HG02571 (cell line): Measurements from ENCODE around the gene CHN2.

ENCODE experiments used
- ATAC-seq: cut with Tn5 transposase; IDR thresholded peaks from one replicate; pipeline ENCODE4 v1.9.1; 2021; ENCODE audit warnings: mild to moderate bottlenecking, moderate library complexity; ENCODE audit not compliant: unreplicated experiment

Gene CHN2

DNA sequence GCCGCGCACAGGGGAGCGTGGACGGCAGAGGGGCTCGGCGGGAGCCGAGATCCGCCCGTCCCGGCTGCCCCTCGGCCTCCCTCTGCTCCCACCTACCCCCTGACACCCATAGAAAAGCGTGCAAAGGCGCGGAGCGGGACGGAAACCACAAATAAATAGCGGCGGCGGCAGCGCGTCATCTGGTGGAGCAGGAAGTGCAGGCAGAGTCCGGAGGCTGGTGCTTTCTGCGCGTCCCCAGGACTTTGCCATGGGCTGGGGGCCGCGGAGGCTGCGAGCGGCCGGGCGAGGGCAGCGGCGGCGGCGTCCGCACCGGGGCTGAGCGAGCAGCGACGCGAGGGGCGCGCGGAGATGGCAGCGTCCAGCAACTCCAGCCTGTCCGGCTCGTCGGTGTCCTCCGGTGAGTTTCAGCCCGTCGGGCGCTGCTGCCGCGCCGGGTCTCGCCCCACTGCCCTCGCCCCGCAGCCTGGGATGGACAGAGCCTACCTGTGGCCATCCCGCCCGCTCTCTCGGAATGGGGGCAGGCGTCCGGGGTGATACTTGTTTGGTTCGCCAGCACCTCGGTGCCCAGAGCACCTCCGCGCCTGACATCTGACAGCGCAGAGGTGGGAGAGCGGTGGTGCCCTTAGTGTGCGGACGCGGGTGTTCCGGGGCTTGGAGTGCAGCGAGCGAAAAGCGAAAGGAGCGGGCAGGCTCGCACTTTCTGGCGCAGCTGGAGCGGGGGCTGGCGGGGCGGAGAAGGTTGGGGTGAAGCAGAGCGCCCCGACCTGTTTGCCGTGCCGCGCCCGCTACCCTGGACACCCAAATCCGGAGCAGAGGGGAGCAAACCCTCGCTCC, at the start of gene CHN2:
Gene CHN2 (plus strand): TSS at position 182 of the 834 bp plus-strand sequence.
- no peak for ATAC-seq

DNA sequence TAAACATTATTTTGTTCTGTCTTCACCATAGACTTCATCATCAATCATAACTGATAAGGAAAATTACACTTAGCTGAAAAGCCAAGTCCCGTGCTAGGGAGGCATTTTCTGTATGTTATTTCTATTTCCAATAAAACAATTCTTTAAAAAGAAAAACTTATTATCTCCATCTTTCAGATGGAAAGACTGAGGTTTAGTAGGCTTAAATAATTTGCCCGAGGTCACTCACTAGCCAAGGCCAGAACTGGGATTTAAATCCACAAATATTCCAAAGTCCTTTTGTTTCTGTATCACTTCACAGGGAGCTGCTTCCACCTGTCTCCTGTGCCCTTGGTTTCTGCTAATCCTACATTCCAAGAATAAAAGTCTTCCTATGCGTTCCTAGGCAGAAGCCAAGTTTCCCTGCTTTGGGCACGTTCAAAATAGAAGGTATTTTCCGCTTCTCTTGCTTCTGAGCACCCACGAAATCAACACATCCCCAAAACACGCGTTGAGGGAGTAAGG, 49.0 kb upstream of the CHN2 start:
- no peak for ATAC-seq

DNA sequence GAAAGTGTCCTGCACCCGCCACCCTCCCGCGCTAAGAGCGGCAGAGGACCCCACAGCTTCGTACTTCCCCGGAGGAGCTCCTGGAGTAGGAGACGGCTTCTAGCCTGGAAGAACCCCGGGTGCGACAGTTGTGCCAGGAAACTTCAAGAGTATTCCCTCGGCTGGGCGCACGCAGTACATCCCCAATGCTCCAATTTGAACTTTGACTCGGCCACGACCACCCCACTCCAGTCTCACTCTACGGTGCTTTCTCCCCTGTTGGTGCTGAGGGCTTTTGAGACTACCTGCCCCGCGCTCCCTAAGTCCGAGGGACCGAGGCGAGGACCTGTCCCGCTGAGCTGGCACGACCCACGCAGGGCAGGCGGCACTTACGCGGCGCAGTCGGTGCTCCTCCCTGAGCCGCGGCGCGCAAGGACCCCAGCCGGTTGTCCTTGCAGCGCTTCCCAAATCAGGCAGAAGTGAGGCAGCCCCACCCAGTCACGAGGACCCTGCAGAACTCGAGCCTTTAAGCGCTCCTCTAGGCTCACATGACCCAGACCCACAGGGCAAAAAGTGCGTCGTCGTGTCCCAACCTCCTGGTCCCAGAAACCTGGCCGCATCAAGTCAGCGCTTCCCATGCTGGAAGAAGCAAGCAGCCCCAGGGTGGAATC, 48.4 kb upstream of the CHN2 start, which contains the start of gene CPVL:
Gene CPVL (minus strand): TSS at position 481 of the 650 bp plus-strand sequence. CDS start 25,476 bp downstream, outside the sequence.
- no peak for ATAC-seq

DNA sequence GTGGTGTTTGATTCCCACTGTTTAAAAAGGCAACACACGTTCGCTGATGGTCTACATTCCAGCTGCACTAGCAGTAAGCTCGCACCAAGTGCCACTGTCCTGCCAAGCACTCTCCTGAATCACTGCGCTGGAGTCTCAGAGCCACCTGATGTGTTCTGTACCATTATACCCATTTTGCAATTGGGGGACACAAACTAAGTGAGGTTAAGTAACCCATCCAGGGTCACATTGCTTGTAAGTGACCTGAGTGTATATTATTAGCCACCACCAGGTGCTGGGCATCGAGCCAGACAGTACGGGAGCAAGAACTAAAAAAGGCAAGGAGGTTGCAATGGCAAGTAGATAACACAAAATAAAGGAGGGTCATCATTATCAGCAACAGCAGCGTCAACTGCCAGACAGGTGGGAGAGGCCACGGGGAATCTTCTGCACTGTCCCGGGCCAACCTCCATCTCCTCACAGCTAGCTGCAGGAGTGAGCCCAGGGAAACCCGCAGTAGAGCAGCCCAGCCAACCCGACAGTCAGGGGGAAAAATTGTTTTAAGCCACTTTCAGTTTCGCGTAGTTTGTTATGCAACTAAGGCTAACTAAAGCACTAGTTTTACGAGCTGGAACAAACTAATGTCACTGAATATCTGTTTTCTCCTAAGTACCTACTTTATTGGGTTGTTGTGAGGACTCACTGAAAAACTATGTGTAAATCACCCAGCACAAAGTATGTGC, 47.5 kb upstream of the CHN2 start:
- ATAC-seq: no peak

DNA sequence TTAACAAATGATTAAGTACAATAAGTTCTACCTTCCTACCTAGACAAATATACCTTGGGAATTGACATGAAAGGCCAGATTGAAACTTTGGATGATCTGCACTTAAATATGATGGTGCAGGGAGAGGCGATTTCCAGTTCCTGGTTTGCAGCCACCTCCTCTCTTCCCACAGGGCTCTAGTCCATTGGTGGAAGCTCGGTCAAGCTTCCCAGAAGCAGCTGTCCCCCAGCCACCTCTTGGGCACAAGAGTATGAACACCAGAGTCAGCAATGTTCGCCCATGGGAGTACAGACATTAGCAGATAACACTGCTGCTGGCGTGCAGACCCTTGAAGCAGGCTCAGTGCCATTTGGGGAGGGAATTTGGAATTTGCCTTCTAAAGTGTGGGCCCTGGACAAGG, 46.8 kb upstream of the CHN2 start:
- no peak for ATAC-seq

DNA sequence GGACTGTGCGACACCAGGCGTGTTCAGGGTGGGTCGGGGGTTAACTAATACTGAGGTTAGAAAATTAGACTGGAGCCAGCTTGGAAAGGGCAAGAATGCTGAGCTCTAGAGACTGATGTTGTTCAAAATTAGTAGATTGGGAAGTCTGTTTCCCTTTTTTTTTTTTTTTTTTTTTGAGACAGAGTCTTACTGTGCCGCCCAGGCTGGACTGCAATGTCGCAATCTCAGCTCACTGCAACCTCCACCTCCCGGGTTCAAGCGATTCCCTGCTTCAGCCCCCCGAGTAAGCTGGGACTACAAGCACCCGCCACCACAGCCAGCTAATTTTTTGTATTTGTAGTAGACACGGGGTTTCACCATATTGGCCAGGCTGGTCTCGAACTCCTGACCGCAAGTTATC, 45.5 kb upstream of the CHN2 start:
- ATAC-seq: no peak

DNA sequence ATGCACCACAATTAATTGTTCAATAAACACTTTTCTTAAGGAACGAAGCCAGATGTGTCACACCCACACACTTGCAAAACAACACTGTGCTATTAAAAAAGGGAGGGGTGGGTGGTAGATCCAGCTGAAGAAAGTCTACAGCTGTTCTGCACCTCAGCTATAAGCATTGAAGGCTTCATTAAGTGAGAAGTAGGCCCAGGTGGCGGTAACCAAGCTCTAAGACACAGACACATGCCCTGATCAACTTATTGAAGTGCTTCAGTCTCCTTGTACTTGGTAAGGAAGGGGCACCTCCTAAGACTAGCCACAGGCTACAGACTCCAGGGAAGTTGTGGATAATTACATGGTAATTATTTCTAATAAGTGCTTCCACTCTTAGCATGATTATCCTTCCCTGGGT, 43.7 kb upstream of the CHN2 start:
- ATAC-seq: no peak

DNA sequence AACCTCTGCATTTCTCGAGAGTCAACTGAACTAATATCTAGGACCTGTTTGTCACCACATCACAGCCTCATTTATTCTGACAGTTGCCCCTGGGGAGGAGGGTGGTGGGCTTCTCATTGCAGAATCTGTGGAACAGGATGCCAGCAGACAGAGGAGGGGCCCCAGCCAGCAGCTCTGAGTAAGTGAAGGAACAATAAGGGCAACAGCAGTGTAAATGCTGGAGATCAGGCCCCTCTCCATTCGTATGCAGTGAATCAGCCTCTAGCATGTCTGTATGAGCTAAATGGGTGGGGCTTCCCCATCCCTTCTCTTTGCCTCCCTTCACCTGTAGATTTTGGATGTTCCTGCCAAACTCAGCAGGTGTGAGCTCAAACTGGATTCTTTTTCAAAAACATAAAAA, 40.5 kb upstream of the CHN2 start:
- no peak for ATAC-seq

DNA sequence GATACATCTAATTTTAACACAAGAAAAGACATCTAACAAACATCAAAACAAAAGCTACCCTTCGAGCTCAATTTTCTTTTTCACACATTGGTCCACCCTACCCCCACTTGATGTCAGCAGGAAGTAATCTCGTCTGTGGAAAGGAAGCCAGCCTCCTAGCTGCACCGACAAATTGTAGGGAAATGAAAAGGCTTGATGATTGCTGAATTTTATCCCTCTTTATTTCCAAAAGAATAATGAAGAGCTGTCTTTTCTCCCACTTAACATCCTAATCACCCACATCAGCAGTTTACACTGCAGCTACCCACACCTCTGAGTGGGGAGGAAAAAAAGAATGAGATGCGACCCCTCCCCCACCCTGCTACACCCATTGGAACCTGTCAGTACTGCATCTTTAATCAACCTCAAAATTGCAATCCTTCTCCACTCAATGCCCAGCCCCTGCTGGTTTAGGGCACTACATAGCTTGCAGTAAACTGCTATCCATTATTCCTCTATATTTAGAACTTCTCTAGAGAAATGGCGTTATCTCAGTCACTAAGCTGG, 37.6 kb upstream of the CHN2 start:
- no peak for ATAC-seq

DNA sequence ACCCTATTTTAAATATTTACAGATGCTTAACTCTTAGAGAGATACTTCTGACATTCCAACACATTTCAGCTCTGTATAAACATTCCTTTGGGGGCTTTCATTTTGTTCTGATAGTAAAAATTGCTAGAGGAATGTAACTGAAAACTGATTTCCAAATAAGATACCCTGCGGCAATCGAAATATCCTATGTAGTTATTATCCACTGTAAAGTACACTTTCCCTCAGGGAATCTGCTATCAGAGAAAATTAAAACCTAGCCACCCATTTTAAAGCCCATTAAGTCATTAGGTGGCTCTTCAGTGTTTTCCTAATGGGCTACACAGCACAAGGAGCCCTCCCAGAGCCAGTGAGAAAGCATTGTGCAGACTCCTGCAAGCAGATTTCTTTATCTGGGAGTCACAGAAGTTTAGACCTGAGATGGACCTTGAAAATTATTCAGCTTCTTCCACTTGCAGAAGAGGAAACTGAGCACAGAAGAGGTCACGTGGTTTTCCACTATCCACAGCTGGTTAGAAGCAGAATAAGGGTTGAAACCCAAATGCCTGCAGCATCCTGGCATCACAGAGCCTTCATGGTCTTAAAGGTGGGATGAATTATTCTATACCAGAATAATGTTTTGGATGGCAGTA, 35.7 kb upstream of the CHN2 start:
- ATAC-seq: no peak

DNA sequence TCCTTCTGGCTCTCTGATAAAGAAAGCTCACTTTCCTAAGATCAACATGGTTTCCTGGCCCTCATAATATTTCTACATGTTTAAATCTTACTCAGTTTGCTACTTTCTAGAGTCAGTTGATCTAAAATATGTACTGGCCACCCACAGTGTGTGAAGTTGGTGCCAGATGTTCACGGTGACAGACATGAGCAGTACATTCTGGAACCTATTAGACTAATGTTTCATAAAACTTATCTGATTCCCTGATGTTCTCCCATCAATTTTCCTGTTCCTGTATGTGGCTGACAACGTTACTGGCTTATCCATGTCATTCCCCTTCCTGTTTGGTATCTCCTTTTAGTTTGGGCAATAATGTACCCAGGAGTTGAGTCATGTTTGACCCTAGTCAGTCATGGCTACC, 34.5 kb upstream of the CHN2 start:
- no peak for ATAC-seq

DNA sequence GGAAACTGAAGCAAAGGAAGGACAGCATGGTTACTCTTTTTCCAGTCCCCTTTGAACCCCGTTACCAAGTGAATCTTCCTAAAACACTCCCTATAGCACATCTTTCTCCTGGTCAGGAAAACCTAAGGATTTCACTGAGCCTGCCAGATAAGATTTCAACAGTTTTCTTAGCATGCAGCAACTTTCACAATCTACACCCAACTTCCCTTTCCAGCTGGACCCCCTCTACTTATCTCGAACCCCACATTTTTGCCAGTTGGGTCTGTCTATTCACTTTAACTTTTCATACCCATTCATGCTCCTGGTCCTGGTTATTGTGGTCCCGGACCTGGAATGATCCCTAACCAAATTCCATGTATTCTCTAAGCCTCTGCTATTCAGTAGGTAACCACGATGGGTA, 33.3 kb upstream of the CHN2 start:
- no peak for ATAC-seq

DNA sequence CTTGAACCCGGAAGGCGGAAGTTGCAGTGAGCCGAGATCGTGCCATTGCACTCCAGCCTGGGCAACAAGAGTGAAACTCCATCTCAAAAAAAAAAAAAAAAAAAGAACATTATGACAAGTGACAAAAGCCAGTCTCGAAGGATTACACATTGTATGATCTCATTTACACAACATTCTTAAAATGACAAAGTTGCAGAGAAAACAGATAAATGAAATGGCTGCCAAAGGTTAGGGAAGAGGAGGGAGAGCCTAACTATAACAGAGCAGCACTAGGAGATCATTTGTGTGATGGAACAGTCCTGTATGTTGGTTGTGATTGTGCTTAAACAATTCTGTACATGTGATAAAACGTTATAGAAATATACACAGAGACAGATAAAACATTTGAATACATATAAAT, 32.0 kb upstream of the CHN2 start:
- ATAC-seq: no peak

DNA sequence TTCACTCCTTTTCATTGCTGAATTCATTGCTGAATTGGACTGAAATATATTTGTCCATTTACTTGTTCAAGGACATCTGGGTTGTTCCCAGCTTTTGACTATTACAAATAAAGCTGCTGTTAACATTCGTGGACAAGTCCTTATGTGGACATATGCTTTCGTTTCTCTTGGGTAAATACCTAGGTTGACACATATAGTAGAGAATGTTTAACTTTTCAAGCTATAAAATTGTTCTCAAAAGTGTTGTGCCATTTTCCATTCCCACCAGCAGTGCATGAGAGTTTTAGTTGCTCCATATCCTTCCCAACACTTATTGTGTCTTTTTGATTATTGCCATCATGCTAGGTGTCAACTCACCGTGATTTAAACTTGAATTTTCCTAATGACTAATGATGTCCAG, 30.7 kb upstream of the CHN2 start:
- ATAC-seq: no peak

DNA sequence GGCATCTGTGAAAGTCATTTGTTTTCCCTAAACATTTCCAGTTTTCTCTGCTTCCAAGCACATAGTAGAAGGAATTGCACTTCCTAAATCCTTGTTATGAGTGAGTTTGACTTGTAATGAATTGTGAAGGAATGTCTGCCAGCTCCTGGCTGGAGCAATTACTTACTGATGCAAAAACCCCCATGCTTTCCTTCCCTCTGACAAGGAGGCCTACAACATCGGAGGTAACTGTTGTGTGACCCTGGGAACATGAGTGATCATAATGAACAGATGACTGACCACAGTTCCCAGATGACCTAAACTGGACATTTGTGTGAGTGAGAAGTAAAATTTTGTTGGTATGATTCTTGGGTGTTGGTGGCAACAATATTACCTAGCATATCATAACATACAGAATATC, 26.9 kb upstream of the CHN2 start:
- ATAC-seq: no peak

DNA sequence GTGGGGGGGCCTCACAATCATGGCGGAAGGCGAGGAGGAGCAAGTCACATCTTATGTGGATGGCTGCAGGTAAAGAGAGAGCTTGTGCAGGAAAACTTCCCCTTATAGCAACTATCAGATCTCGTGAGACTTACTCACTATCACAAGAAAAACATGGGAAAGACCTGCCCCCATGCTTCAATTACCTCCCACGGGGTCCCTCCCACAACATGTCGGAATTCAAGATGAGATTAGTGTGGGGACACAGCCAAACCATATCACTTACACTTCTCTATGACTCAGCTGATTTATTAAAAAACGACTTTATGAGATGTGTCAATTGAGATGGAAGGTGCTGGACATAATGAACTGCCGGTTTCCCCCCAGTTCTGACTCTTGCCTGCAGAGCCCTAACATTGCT, 23.8 kb upstream of the CHN2 start:
- ATAC-seq: no peak

DNA sequence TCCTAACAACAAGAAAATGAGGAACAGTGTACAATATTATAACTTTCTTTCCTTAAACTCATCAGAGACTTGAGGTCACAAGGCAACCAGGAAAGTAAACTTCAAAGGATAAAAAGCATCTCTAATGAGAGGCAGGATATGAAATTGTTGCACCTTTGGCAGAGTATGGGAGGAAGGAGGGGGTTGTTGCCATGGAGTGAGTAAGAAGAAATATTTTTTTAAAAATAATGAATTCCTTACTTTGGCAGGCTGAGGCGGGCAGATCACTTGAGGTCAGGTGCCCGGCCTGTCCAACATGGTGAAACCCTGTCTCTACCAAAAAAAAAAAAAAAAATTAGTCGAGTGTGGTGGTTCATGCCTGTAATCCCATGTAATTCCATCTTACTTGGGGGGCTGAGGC, 21.1 kb upstream of the CHN2 start:
- ATAC-seq: no peak

DNA sequence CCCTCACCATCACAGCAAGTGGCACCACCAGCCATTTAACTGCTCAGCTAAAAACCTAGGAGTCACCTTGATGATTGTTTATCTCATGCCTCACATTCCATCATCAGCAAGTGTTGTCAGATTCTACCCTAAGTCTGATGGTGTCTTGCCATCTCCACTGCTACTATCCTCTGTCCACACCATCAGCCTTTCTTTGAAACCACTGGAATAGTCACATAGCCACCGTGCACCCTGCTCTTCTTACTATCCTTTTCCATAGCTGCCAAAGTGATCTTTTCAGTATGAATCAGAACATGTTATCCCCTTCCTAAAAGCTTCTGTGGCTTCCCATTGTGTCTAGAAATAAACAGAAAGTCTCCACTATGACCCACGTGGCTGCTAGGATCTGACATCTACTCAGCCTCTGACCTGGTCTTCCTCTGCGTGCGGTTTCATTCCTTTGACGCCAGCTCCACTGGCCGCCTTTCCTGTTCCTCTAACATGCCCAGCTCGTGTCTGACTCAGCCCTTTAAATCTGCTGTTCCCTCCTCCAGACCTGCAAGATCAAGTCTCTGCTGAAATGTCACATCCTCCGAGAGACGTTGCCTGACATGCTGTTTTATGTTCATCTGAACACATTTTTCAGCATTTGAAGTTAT, 16.5 kb upstream of the CHN2 start:
- no peak for ATAC-seq

DNA sequence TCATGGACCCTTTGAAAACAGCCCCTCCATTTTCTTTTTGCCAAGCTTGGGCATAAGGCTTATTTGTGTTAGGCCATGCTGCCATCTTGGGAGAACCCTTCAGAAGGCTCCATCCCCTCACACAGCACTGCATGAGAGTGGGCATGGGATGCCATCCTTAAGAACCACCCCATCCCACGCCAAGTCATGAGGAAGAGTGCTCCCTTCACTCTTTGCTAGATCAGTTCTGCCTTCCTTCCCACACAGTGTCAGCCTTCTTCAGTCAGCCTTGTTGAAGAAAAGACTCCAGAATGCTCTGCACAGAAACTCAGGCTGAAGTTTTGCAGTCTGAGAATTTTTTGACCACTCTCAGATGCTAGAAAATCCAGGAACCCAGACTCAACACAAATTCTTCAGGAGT, 15.5 kb upstream of the CHN2 start:
- no peak for ATAC-seq

DNA sequence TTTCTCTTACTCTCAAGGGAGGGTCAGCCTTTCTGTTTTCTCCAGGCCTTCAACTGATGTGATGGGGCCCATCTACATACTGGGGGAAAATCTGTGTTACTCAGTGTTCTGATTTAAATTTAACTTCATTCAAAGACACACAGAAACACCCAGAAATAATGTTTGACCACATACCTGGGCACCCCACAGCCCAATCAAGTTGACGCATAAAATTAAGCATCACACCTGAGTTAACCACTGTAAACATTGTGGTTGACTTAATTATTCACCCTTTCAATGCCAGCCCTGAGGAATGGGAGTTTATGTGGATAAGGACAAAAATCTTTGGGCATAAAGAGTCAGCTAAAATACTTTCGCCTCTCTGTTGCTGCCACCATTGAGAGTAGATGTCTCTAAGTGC, 10.0 kb upstream of the CHN2 start:
- ATAC-seq: no peak
